GM18867 (cell line): ENCODE data around the gene HADHA.

Source experiments
- ATAC-seq: cut with Tn5 transposase; IDR thresholded peaks from one replicate; pipeline ENCODE4 v1.9.1; 2021; ENCODE audit warnings: mild to moderate bottlenecking, moderate library complexity; ENCODE audit not compliant: unreplicated experiment

HADHA gene

DNA sequence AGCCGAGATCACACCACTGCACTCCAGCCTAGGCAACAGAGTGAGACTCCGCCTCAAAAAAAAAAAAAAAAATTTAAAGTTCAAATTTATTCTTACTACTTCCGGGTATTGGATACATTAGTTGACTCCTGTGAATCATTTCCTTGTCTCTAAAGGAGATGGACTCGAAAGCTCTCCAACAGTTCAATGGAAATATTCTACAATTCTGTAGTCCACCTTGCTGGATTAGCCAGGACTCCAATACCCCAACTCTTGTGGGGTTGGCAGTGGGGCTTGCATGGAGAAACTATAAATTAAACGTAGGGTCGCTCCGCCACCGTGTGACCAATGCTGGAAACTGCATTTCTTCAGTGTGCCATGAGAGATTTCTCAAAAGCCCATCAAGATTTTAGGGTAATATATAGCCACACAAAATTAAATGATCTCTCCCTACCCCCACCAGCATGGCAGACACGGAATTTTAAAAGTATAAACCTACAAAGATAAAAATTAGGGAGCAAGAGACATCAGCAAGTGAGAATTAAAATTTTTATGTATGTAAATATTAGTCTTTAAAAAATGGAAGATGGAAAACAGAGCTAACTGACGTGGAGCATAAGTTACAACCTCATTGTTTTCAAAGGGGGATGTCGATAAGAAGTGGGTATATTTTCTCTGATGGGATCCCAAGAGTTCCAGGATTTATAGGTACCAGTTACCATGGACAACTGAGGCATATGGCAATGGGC lies 99.3 kb downstream of the HADHA start:
- no peak for ATAC-seq

DNA sequence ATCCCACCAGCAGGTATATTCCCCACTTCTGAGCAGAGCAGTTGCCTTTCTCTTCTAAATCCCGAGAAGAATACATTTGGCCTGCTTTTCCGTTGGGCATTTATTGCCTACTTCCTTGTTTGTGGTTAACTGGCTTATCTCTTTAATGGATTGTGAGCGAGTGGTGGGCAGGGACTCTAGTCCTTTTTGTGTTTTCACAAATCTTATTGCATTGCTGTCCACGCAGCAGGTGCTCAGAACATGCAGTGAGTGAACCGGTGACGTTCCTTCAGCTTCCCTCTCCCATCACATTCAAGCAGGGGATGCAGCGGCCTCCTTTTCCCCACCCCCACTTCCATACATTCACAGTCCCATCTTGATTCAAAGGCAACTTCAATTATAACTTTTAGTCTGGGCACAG lies 100.4 kb downstream of the HADHA start:
- no peak for ATAC-seq

- ATAC-seq = no peak
Observed at GRCh38 chr2:26141145-26141769, 103.2 kb downstream of the HADHA start.
